CD4-positive, alpha-beta T cell treated with Interleukin-17A for 1 hour (primary cell): ENCODE results near the gene CRYGS.
A peak's percentile ranks its signal among the peaks of the same experiment; 100 is the strongest.
"Not testable (repeated sequence)": the region's sequence is repeated elsewhere in the genome, so short reads cannot be mapped to it uniquely, and the experiment has no call there.

Source experiments
- DNase-seq: peaks from one replicate; pipeline ENCODE4 v3.0.0-alpha.2; 2020

Gene CRYGS

DNA sequence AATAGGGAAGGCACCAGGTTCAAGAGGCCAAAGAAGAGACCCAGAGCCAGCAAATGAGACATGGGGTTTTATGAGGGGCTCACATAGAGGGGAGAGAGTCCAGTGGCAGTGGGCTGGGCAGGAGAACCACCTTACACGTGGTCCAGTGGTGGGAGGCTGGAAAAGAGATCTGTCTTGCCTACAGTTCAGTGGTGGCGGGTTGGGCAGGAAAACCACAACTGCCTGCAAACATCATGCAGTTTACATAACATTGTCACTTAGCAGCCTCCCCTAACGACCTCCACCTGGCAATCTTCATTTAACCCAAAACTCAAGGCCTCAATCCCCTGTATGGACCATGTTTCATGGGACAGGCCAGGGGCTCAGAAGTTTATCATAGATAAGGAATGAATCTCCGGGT, 29.1 kb downstream of the CRYGS start:
- DNase-seq = peak; percentile 60

DNA sequence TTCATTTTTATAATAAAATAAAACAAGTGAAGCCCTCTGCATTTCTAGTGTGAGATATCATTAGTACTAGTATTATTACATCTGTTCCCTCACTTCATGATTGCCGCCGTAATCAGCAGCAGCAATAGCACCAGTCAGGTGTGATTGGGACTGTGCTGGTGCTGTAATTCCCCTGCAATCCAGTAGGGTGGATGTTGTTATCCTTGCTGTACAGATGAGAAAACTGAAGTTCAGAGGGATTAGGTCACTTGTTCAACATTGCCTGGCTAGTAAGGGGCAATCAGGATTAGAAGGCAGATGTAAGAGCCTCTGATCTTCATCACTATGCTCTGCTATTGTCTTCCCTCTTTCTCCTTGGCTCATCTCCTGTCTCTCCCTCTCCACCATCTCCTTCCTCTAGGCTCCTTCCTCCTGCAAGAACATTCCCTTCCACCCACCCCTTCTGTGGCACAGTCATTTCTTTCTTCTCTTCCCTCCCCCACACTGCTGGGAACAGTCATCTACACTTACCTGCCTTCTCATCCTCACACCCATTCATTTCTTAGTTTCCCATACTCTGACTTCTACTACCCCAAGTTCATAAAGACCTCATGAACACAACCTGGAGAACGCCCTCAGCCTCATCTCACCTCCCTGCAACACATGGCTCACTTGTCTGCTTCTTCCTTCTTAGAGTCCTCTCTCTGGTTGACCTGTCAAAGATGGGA, 29.7 kb downstream of the CRYGS start:
- DNase-seq = no peak

DNA sequence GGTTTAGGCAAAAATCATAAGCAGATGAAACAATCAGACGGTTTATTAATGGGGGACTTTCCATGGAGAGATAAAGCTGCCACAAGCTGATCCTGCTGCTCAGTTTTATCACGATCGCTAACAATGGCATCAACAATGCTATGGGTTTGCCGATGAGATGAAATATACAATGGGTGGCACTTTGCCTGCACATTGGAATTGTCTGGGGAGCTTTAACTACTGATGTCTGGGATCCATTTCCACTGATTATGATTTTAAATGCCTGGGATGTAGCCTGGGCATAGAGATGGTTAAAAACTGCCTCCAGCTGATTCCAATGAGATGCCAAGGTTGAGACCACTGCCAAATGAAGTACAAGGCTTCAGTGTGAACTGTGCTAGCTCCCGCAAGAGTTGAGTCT, 30.8 kb downstream of the CRYGS start:
- DNase-seq = no peak

DNA sequence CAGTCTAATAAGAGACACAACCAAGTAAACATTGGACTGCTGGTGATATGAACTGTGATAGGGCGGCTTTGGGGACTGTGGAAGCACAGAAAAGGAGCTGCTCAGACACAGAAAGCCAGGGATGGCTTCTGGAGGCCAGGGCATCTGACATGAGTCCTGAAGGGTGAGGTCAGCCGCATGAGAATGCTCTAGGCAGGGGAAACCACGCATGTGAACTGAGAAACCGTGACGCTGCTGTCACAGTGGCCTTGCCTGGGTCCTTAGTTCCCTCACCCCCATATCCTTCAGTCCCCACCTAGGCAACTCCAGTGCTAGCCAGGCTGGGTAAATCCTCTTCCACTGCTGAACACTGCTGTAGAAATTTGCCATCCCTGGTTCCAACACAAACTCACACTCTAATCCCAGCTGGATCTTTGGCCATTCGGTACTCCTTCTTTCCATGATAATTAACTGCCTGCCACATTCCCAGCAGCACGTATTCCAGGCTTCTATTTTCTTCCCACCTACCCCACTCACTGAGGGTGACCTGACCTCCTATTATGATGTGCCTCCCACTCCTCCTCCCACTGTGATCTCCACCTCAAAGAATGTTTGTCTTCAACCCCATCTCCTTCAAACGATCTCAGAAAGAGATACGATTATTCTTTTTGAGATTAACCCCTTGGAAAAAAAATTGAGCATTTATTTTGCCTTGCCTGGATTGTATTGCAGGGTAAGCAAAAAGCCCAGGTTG, 31.4 kb downstream of the CRYGS start:
- DNase-seq = no peak

DNA sequence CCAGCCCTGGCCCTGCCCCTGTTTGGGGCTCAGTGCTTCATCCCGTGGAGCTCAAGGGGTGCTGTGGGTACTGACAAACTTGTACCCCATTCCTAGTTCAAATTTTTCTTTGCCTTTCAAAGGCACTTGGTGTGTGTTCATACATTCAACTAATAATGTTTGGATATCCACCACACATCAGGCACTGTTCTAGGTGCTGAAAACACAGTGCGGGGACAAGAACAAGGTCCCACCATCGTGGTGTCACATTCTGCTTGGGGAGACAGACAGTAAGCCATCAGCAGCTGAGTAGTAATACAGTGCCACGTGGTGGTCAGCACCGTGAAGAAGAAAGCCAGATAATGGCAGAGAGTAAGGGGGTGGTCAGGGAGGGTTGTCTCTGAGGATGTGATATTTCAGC, 32.5 kb downstream of the CRYGS start:
- DNase-seq = no peak

DNA sequence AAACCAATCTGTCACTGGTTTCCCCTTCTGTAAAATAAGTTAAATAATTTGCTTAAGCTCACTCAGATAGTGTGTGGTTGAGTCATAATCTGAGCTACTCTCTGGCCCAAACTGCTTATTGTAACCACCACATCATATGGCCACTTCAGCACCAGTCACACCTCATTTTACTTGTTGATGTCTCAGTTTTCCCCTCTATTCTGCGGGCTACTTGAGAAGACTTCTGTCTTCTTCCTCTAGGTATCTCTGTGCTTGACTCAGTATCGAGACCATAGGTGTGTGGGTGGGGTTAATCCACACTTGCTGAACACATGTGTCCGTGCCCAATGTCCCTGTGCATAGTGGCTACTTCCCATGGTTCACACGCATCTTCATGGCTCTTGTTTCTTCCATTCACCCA, 32.9 kb downstream of the CRYGS start:
- DNase-seq = no peak

DNA sequence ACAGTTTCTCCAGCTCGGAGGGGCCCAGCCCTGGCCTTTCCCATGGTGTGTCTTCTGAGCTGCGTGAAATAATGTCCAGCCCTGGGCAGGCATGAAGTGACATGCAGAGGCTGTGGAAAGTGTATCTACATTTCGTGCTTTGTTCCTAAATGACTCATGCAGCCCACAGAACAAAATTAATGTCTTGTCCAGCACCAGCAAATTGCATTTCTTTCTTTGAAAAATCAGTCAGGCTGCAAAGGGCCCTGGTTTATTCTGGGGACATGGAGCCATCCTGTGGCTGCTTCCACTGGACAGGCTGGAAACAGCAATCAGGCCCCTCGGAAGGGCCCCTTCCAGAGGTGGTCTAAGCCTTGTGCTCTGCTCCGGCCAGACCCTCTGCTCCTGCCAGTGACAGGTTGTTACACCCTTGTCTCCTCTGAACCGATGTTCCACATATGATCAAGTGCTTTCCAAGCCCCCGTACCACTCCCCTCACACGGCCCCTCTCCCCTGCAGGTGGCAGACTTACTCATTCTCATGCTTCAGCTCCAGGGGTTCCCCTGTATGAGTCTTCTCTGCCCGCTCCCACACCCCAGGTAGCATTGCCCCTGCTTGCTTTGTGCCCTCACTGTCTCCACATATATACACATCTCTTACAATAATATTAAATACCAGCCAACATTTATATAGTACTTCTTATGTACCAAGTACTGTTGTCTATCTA, 33.7 kb downstream of the CRYGS start:
- no peak for DNase-seq

DNA sequence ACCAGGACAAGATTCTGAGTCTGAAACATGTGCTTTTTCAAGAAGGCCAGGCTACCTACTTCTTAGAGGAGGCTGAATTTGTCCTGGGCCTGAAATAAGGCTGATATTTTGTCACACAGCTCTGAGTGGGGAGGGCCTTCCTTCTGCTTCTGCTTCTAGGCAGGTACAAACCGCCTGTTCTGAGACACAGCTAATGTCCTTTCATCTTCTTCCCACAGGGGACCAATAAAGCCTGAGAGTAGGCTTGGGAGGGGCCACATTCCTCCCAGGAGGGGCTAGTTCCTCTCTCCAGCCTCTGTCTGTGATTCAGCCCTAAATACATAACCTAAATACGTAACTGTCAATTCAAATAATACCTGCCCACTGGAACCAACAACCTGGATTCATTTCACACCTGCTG, 34.8 kb downstream of the CRYGS start:
- DNase-seq = no peak

DNA sequence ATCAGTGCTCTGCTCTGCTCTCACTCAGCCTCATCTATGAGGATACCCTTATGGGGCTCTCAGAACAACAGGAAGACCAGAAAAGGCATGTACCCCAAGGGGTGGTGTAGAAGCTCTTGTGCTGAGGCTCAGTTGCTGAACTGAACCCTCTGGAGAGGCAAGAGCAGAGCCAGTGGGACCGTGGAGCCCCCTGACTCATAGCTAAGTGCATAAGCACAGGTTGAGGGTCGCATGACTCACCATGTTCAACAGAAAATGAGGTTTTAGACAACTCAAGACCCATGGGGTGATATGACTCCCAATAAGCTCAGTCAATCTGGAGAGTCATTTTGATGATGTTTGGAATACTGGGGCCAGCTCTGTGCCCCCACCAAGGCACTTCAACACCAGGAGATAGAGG, 37.3 kb downstream of the CRYGS start:
- no peak for DNase-seq

DNA sequence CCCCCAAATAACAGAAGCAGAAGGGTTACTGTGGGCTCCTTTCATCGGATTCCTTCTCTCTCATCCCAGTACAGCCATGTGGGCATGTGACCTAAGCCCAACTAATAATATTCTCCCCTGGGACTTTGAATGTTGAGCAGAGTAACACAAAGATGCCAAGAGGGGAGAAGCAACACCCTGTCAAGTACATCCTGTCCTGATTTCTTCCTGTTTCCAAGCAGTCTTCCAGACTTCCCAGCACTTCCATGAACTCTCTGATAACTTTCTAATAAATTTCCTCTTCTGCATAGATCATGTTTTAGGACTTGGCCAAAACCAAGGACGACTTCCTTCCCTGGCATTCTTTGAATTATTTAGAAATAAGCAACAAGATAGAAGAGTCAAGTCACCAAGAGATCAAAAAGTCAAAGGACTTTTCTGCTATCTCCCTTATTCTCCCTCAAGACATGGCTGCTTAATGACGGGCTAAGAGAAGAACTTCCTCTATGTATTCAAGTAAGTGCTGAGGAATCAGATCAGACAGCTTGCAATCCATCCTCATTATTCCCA, 37.9 kb downstream of the CRYGS start:
- DNase-seq = no peak

DNA sequence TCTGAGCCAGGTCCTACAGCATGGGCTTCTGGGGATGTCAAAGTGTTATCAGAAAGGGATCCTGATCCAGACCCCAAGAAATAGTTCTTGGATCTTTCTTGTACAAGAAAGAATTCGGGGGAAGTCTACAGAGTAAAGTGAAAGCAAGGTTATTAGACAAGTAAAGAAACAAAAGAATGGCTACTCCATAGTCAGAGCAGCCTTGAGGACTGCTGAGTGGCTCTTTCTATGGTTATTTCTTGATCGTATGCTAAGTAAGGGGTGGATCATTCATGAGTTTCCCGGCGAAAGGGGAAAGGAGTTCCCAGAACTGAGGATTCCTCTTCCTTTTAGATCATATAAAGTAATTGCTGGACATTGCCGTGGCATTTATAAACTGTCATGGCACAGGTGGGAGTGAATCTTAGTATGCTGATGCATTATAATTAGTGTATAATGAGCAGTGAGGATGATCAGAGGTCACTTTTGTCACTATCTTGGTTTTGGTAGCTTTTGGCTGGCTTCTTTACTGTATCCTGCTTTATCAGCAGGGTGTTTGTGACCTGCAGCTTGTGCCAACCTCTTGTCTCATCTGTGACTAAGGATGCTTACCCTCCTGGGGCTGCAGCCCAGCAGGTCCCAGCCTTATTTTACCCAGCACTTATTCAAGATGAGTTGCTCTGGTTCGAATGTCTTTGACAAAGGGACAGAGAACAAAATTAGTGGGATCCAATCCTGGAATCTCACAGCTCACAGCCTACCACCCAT, 41.0 kb downstream of the CRYGS start:
- DNase-seq = no peak

DNA sequence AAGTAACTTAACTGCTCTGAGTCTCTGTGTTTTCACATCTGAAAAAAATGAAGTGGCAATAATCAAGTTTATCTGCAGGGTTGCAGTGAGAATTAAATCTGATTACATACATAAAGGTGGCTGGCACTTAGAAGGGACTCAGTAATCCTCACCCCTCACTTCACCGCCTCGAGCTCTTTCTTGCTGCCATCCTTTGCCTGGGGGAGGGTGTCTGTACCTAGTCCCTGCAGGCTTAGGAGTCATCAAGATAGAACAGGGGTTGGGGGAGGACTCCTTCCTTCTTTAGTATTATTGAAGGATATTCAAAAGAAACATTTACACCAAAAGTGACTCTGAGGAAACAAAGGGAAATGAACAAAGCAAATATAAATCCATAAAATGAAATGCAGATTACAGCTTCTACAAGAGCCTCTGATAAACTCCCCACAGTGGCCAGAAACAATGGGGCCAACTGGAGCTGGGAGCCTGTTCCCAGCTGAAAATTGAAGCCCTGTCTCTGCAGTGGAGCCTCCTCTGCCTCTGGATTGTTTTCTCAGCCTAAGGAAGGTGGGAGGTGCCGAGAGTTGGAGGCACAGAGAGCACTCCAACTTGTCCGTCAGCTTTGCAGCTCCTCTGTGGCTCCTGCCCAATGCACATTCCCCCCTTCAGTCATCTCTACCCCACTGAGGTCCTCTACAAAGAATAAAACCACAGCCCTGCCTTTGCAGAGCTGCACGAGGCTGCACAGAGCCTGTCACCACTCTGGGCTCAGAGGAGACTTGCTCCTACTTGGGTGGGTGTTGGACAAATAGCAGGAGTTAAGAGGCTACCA, 41.8 kb downstream of the CRYGS start:
- no peak for DNase-seq

DNA sequence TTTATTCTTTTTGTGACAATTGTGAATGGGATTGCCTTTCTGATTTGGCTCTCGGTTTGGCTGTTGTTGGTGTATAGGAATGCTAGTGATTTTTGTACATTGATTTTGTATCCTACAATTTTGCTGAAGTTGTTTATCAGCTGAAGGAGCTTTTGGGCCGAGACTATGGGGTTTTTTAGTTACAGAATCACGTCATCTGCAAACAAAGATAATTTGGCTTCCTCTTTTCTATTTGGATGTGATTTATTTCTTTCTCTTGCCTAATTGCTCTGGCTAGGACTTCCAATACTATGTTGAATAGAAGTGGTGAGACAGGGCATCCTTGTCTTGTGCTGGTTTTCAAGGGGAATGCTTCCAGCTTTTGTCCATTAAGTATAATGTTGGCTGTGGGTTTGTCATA, 44.2 kb downstream of the CRYGS start:
- DNase-seq = not testable (repeated sequence)

DNA sequence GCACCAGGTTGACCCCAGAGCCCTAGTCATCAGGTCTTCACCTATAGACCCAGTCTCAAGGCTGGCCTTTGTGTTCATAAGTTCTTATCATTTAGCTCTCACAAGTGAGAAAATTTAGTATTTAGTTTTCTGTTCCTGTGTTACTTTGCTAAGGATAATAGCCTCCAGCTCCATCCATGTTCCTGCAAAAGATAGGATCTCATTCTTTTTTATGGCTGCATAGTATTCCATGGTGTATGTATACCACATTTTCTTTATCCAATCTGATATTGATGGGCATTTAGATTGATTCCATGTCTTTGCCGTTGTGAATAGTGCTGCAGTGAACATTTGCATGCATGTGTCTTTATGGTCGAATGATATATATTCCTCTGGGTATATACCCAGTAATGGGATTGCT, 46.2 kb downstream of the CRYGS start:
- DNase-seq = not testable (repeated sequence)

DNA sequence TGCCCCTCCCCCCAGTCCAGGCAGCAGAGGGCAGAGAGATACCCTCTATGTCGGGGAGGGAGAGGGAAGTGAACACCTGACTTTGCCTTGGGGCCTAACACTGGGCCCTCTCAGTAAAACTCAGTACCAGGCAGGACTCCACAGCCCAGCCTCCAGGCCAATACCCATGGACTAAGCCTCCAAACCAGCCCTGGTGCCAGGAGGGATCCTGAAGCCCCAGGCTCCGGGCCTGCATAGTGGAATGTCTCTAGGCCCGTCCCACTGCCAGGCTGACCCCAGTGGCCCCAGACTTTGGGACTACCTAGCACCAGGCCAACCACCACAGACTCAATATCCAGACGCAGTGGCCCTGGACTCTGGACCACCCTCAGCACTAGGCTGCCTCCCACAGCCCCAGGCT, 46.6 kb downstream of the CRYGS start:
- no peak for DNase-seq

DNA sequence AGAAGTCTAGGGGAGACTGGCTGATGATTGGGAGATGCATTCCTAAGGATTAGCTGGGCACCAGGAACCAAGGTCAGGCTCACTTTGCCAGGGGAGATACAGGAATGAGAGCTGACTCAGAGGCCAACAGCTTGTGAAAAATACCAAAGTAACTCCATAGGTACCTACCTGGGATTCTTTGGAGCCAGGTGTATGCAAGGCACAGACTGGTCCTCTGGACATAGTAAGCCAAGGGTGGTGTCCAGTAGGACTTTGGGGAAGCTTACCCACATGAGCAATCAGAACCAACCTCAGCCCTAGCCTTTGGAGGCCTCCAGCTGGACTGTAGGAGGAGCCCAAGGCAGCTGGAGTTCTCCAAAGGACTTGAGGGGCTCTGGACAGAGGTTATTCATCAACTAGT, 47.5 kb downstream of the CRYGS start:
- no peak for DNase-seq

DNA sequence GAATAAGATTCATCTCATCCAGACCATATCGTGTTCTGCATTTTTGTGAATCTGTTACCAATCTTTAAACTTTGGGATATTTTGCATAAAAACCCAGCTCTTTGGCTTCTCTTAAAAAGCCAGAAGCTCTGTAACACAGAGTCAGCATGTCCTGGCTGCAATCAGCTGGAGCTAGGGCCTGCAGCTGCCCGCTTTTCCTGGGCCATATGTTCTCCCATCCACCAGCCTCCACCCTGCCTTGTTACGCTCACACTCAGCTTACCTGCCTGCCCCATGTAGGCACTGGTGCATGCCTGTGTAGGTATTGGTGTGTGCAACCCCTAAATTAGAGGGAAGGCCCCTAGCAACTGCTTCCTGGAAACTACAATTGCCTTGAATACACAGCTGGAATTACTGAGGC, 48.2 kb downstream of the CRYGS start:
- no peak for DNase-seq

DNA sequence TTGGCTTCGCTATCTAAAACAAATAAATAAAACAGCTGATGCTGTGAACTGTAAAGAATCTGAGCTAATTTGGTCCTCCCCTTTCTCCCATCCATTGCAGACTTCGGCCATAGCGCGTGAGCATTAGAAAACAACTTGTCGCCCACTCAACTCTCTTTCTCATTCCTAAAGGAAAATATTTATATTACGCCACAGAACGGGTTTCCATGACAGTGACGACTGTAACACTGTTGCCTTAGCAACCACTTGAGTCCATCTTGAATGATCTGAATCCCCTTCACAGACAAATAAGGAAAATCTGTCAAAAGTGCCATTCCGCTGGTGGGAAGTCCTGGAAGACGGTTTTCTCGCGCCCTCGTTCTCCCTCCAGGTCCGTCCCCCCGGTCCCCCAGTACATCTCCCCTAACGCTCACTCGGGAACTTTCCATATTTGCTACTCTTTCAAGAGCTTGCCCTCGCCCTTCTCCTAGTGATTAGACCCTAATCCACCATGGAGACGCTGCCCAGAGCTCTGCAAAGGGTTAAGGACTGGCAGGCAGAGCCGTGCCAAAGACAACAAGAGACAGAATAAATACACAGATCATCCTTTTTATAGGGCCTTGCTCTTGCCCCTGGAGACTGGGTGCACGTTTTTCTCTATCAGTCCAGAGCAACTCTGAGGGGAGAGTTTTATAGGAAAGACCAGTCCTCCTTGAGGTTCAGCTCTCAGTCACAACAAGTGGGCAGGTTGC, 50.5 kb downstream of the CRYGS start:
- DNase-seq = no peak

DNA sequence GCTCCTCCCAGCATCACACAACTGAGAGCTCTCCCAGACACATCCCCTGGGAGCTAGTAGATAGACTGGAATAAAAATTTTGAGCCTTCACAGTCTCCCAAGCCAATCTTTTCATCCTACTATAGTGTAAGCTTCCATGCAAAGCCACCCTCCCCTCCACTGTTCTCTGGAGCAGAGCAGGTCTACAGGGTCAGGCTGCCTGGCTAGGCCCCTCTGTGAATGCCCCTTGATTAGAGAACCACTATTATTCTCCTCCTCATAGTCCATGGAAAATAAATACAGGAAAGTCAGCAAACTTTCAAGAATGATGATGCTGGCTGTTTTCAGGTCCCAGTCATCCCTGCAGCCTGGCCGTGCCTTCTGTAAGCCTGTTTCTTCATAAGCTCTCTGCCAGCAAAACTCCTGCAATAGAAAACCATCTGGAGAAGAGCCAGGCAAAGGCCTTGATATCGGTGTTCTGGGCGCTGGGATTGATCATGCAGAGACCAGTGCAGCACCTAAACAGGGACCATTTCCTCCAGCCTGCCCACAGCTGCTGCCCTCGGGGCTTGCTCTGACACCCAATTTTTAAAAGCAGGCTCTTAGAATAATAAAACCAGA, 51.7 kb downstream of the CRYGS start:
- no peak for DNase-seq

DNA sequence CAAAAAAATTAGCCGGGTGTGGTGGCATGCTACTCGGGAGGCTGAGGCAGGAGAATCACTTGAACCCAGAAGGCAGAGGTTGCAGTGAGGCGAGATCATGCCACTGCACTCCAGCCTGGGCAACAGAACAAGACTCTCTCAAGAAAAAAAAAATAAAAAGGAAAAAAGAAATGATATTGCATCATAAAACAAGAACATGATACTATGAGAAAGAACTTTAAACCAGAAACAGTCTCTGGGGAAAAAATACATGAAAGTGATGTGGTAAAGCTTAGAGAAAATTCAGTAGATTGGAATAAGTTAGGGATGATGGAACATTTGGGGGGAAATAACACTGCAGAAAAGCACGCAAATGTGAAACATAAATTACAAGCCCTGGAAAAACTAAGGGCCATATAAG, 54.7 kb downstream of the CRYGS start:
- no peak for DNase-seq
